ELF-1 (cell line): ENCODE measurements around the gene FBLN5.
"Not testable (repeated sequence)": the region's sequence is repeated elsewhere in the genome, so short reads cannot be mapped to it uniquely, and the experiment has no call there.

Experiments
- DNase-seq: peaks from one replicate; pipeline ENCODE4 v3.0.0-alpha.2; 2016; ENCODE audit warnings: low read depth, low spot score

FBLN5 gene

DNA sequence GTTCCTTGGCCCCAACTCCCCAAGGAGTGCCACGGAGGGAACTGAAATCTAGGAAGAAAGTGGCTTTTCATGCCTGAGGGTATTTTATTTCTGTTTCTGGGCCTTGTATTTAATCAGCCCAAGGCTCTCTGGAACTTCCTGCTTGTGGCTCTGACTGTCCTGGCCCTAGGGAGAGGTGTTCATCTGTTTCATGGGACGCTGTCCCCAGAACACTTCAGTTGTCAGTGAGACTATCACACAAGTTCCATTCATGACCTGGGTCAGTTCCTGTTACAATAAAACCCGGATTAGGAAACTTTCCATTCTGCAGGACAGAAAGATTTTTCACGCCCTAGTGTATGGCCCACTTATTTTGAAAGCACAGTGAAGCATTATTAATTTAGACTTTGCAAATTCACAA lies 61.7 kb downstream of the FBLN5 start:
- no peak for DNase-seq

DNA sequence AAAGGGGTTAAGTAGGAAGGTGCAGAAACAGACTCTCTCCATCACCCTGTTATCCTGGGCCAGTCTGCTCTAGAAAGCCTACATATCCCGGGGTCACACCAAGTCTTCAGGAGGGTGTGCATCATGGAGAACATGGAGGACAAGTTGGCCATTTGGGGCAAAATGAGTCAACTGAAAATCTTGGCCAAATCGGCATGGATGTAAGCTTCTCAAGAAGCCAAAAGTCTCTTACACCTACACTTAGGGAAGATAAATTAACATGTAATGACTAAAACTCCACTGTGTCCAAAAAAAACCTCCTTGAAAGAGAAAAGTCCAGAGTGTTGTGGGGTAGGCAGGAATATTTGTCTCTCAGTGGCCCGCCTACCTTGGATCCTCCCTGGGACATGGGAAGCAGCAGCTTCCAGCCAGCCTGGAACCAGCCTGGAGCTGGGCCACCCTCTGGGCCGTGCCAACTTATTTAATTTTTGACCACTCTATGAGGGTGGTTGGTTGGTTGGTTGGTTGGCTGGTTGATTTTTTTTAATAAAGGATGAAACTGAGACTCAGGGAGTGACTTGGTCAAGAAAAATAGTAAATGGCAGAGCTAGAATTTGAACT lies 62.3 kb downstream of the FBLN5 start:
- no peak for DNase-seq

DNA sequence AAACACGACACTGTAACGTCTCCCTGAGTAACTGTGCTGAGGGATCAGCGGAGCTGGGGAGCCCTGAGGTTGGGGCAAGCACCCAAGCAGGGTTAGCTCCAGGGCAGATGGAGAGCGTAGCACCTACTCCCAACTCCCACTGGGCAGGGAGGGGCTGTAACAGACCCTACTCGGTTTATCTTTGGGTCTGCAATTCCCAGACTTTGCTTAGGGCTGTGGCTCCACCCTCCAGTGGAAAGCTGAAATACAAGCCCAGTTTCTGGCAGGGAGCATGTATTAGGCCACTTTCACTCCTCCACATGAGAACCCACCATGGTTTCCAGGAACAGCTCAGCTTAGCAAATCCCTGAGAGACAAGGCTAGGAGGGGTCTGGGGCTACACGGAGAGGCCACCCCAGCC lies 62.8 kb downstream of the FBLN5 start:
- DNase-seq, result no peak

DNA sequence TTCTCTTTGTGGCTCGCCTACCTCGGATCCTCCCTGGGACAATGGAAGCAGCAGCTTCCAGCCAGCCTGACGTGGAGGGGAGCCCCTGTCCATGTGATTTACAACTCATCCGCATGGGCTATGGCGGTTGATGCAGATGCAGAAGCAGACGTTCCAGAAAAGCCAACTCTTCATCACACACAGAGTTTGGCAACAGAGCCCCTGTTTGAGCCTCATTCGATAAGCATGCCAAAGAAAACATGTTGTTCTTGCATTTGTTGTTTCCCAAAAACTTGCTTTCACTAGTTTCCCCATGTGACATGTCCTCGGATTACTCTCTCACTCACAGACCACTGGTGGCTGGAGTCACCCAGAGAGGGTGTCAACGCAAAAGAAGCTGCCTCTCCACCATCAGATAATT lies 63.7 kb downstream of the FBLN5 start:
- DNase-seq, result no peak

DNA sequence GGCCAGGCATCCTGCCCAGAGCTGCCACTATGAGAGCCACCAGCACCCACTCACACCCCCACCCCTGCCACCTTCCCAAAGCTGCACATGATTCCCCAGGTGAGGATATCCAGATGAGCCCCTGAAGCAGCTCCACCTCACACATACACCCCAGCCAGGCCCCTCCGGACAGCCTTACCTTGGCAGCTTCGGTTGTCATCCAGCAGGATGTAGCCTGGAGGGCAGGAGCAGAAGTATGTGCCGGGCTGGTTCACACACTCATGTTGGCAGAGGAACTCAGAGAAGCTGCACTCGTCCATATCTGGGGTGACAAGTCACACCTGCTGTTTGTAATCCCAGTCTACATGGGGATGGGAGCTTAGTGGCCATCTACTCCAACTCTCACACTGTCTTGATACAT lies 64.7 kb downstream of the FBLN5 start:
- no peak for DNase-seq

DNA sequence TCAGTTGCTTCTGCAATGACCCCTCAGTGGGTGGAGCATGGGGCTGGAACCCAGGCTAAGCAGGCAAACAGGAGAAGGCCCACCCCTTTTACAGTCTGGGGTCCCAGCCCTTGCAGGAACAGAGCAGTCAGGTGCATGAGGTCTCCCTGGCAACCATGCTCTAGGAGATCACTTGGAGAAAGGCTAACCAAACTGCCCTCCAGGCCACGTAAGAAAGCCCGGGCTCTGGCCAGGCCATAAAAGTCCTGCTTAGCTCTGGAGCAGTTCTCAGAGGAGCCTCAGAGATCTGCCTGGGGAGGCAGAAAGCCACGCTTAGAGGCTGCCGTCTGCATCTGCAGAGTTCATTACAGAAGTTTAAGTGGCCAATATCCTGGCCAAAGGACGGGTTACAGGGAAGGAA lies 65.1 kb downstream of the FBLN5 start:
- DNase-seq, result no peak

DNA sequence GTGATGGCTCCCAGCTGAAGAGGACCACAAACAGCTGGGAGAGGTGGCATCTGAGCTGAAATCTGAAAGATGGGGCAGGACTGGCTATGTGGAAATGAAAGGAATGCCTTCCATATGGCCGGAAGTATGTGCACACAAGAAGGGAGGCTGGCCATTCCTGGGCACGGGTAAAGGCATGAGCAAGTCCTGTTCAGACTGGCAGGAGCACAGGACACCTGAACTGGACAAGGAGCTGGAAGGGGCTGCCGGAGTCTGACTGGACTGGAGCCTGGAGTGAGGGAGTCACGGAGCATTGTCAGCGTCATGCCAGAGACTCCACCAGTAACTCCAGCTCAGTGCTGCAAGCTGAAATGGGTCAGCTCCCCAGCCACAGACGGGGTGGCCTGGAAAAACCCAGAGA lies 68.3 kb downstream of the FBLN5 start:
- DNase-seq, result no peak

DNA sequence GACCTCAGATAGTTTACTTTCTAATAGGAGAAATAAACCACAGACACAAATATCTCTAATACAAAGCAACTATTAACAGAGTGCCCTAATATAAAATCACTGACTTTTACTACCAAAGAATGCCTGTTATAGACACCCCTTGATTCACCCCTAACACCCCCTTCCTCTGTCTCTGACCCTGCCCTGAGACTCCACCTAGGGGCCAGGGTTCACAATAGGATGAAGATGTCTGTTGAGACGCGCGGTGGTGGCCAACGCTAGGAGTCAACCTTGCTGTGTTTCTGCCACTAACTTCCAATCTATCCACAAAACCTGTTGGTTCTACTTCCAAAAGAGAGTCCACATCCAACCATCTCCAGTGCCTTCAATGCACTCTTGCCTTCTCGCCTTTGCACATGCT lies 69.2 kb downstream of the FBLN5 start:
- DNase-seq, result no peak

DNA sequence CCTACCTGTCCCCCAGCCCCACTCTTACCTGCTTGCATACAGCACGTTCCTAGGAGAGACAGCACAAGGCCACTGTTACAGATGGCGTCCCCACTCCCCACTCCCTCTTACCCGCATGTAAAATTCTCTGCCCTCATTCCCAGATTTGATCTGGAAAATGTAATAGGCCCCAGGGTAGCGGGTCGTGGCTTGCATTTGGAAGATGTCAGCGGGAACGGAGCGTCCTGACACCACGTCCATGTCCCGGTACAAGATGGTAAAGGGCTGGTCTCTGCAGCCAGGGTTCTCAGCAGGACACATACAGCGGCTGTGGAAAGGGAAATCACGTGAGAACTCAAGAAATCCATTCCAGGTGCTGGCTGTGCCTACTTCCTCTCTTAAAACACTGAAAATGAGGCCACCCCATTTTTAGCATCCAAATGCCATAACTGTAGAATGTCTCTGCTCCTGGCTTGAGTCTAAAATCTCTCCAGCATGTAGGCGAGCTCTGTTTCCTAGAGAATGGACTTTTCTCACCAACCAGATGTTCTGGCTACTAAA lies 70.0 kb downstream of the FBLN5 start:
- DNase-seq, result no peak

DNA sequence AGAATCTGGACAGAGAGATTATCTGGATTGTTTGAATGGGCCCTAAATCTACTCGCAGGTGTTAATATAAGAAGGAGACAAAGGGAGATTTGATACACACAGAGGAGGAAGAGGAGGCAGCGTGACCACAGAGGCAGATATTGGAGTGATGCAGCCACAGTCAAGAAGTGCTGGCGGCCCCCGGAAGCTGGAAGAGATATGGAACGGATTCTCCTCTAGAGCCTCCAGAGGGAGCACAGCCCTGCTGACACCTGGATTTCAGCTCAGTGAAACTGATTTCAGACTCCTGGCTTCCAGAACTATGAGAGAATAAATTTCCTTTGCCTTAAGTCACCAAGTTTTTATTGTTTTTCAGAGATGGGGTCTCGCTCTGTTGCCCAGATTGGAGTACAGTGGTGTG lies 71.0 kb downstream of the FBLN5 start:
- DNase-seq, result no peak

DNA sequence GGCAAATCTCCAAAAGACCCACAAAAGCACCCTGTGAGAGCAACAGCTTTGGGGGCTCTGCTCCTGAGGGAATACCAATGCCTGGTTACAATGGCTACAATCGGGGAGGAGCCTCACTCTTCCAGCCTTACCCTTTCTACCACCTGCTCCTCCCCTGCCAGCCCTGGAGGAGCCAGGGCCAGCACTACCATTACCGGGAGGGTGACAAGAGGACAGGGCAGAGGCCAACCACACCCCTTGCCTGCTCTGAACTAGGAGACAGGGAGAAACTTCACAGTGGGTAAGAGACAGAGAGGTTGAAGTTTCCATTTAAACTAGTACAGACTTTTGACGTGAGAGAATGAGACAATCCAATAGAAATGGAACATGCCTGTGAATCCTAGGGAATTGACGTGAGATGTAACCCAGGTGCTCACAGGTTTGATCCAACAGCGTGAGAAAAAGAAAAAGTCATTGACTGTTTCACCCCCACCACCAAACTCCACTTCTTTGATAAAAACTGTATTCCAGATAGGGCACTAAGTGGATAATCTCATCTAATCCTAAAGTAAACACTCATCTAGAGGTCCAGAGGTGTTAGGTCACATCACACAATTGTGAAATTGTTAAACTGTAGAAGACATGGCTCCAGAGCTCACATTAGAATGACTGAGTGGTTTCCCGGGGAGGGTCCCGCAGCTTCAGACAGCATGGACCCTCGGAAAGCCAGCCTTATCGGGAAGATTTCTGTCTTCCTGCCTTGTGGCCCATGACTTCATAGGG lies 71.8 kb downstream of the FBLN5 start:
- DNase-seq, result no peak

DNA sequence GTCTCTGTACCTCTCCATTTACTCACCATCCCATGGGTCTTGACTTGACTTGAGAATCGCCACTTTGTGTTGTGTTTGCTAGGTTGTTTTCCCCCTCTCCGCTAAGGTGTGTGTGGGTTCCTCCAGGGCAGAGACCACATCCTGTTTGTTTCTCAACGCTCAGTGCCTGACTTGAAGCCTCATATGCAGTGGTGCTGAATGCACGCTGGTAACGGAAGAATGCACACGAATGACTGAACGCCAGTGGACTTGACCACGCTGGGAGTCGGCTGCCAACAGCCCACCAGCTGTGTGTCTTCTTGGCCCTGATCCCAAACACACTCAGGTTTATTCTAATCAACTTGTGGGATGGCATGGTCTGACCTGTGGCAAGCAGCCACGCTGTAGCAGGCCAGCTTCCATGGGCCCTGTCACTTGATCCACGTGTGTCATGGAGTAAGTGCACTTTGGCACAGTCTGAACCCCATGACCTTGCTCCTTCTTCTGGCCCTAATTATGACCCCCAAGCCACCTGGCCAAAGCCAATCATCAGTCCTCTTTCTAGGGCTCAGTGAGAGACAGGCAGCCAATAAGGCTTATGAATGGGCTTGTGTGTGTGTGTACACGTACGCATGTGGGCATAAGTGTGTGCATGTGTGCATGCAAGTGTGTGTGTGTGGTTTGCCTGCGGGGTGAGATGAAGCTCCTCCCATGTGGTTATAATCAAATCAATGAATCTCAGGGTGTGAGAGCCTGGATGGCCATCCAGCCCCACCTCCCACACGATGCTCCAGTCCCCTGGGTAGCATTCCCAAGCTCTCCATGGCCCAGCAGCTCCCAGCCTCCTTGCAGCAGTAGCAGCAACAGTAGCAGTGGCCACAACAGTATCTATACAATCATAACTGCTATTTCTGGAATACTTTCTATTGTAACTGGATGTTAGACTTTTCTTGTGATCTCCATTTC lies 73.8 kb downstream of the FBLN5 start:
- no peak for DNase-seq

DNA sequence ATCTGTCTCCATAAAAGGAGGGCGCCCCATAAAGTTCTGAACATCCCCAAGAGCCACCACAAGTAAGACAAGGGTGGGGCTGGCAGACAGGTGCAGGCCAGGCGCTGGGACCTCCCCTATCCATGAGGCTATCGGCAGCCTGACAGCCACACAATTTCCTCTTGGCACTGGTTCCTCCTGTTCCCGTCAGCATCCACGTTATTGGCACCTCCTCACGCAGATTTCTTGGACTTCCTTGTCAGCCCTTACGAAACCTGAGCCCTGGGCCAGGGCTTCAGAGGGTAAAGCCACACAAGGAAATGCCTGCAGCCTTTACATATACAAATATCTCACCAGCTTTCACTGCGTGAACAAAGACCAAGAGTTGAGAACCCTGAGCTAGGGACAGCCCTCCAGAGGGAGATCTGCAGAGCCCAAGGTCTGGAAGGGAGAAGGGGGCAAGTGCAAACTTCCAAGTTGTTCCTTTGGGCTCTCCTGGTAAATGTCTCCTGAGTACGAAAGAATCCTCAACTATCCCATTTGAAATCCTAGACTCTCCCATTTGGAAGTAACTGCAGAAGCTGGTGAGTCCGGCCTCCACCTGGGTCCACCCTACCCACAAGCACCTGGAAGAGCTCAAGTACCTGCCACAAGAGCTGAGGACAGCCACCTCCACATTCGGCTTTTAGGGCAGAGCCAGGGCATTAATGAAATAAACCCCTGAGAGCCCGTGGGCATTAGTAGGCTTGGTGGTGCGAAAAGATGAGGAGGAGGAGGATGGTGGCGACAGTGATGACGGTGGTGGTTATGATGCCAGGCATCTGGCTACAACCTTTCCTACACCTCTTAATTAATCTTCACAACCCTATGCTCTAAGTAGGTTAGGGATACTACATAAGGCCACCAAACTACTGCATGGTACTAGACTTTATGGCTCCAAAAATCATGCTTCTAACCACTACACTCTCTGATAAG lies 74.7 kb downstream of the FBLN5 start:
- DNase-seq, result no peak

DNA sequence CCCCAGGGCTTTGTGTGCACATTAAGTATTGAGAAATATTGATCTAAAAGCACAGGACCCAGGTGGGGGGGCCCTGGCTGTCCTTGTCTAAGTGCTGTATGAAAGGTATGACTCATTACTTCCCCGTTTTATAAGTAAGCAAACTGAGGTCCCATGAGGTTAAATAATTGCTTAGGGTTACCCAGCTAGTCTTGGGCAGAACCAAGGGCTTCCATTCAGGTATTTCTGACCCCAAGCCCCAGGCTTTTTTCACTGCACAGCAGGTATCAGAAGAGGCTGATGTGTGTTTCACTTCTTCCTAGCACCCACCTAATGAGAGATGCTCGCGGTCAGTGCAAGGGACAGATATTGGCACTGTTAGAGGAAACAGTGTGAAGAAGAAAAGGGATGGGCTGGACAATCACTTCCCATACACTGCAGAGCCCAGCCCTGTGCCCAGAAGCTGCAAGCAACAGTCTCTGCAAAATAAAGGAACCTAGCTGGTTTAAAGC lies 75.4 kb downstream of the FBLN5 start:
- DNase-seq, result no peak

DNA sequence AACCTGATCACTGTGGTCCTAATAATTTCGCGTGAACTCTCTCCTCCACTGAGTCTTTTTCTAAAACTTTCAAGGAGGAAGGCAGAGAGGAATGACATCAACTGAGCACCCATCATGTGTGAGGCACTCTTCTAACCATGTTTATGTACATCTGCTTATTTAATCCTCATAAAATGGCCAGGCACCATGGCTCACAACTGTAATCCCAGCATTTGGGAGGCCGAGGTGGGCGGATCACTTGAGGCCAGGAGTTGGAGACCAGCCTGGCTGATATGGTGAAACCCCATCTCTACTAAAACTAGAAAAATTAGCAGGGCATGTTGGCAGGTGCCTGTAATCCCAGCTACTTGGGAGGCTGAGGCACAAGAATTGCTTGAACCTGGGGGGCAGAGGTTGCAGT lies 76.1 kb downstream of the FBLN5 start:
- not testable (repeated sequence) for DNase-seq

DNA sequence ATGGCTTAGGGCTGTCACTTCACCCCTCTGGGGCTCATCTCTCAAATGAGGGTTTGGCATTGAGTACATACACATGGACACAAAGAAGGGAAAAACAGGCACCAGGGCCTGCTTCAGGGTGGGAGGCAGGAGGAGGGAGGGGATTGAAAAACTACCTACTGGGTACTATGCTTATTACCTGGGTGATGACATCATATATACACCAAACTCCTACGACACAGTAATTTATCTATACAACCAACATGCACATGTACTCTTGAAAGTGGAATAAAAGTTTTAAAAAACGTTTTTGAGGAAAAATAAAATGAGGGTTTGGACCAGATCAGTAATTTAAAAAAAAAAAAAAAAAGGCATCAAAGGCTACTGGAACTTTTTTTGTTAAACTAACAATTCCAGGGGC lies 76.6 kb downstream of the FBLN5 start:
- no peak for DNase-seq

DNA sequence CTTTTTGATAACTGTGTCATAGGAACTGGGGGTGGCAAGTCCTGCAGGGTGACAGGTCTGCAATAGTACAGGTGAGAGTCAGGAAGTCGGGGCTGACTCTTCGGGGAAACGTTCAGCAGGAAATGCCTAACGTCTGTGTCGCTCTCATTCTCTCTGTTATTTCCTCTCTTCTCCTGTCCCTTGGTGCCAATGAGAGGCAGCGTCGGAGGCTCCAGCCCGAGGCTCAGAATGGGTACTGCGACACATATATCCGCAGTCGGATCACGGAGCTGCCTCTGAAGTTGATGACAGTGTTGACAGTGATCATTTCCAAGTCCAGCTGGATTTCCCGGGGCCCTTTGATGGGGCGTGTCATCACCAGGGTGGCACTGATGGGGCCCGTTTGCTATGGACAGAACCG lies 77.5 kb downstream of the FBLN5 start:
- DNase-seq, result no peak

DNA sequence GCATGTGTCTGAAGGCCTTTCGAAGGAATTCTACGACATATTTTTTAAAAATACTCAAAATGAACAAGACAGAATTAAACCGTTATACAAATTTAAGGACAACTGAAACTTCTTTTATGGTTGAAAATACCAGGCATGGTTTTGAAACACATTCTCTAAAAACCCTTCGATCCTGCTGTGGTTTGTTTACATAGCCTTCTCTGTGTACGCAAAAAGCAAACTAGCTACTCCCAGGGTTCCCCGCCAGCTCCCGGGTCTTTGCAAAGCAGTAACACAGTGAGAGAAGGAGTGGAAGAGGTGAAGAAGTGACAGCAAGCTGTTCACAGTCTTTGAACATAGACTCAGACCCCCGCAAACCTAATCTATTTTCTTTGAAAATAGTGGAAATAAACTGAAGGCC lies 77.9 kb downstream of the FBLN5 start:
- DNase-seq, result no peak

DNA sequence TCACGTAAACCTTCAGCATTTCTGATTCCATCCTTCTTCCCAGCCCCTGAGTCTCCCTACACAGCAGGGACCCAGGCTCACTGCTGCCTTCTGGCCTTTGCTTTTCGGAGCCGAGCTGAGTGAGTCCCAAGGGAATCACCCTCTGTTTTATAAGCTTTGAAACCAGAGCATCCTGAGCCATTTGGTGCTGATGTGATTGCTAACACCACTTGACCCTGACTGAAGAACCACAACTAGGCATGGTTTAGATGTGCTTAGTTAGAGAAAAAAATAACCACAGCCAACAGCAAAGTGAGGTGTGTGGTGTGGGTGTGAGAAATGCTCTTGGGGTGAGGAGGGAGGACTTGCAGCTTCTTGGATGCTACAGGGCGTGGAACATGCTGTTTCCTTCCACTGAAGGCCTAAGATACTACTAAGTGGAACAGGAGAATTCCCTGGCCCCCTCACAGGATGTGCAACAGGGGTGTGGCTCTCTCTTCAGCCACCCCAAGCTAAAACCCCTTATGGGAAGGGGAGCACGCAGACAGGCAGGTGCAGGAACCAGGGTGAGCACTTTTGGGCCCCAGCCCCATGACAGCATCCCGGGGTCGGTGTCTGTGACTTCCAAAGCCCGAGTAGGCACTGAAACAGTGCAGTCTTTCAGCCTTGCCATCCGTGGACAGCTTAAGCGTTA lies 80.0 kb downstream of the FBLN5 start, which contains the start of gene TC2N:
Gene TC2N (minus strand): TSS at position 221 of the 673 bp plus-strand sequence. CDS start 53,767 bp downstream, outside the sequence.
- DNase-seq, result no peak
